ENCODE measurements around the gene NT5C3A.

The NT5C3A gene

GRCh38 chr7:33091641-33092191 lies 29.1 kb upstream of the NT5C3A start:
- ChIA-PET POLR2A (no interaction called here), CTCF (interaction anchor here (1.0 to 3.3 kb wide), 3 partner anchors 15 to 245 kb away, joined by 3 to 17 read pairs (median 8); partner anchors contain the start of gene RP9)
- H3K4me3 ChIP-seq (ENCODE audit: low read depth, low read length) = no peak overlapping the region
- no peak for DNase-seq (ENCODE audit: low read depth, low spot score)
- no peak for TF ChIP-seq CTCF (IDR thresholded peaks at IDR 0.05; ENCODE audit: insufficient read depth, low read length, missing control alignments)

- no peak overlapping the region for H3K4me3 ChIP-seq (ENCODE audit: low read depth, low read length)
- TF ChIP-seq CTCF (IDR thresholded peaks at IDR 0.05; ENCODE audit: insufficient read depth, low read length, missing control alignments) = no peak
- DNase-seq (ENCODE audit: low read depth, low spot score) = no peak
- CTCF ChIA-PET = interaction anchor here (1.0 to 3.3 kb wide), 3 partner anchors 16 to 245 kb away, joined by 3 to 17 read pairs (median 8); partner anchors contain the start of gene RP9
- POLR2A ChIA-PET = no interaction called here
Measured at GRCh38 chr7:33091111-33091531, 28.5 kb upstream of the NT5C3A start.

GRCh38 chr7:33089142-33089541 lies 26.6 kb upstream of the NT5C3A start:
- ChIA-PET POLR2A (no interaction called here), CTCF (interaction anchor here (2.3 kb wide), 1 partner anchor 243 kb away, joined by 8 read pairs; no protein-coding TSS in a partner anchor)
- no peak for DNase-seq (ENCODE audit: low read depth, low spot score)
- TF ChIP-seq CTCF (IDR thresholded peaks at IDR 0.05; ENCODE audit: insufficient read depth, low read length, missing control alignments) = no peak
- no peak overlapping the region for H3K4me3 ChIP-seq (ENCODE audit: low read depth, low read length)

GRCh38 chr7:33087858-33088257 lies 25.3 kb upstream of the NT5C3A start:
- CTCF ChIA-PET = interaction anchor here (1.2 kb wide), 1 partner anchor 20 kb away, joined by 7 read pairs; no protein-coding TSS in a partner anchor
- no peak overlapping the region for H3K4me3 ChIP-seq (ENCODE audit: low read depth, low read length)
- DNase-seq (ENCODE audit: low read depth, low spot score) = no peak
- no peak for TF ChIP-seq CTCF (IDR thresholded peaks at IDR 0.05; ENCODE audit: insufficient read depth, low read length, missing control alignments)
- POLR2A ChIA-PET = no interaction called here

- DNase-seq (ENCODE audit: low read depth, low spot score) = no peak
- H3K4me3 ChIP-seq (ENCODE audit: low read depth, low read length) = no peak overlapping the region
- no peak for TF ChIP-seq CTCF (IDR thresholded peaks at IDR 0.05; ENCODE audit: insufficient read depth, low read length, missing control alignments)
- CTCF ChIA-PET = no interaction called here
- POLR2A ChIA-PET = no interaction called here
Measured at GRCh38 chr7:33087356-33087755, 24.8 kb upstream of the NT5C3A start.

GRCh38 chr7:33079763-33080690 lies 17.5 kb upstream of the NT5C3A start:
- no peak for DNase-seq (ENCODE audit: low read depth, low spot score)
- CTCF ChIA-PET = interaction anchor here (1.2 kb wide), 1 partner anchor 28 kb away, joined by 4 read pairs; no protein-coding TSS in a partner anchor
- POLR2A ChIA-PET = no interaction called here
- H3K4me3 ChIP-seq (ENCODE audit: low read depth, low read length) = no peak overlapping the region
- TF ChIP-seq CTCF (IDR thresholded peaks at IDR 0.05; ENCODE audit: insufficient read depth, low read length, missing control alignments) = no peak

Measured in AG04449 (cell line).